Activated gamma-delta T cell treated with anti-CD3 and anti-CD28 coated beads, Interleukin-2, amount 50 U/mL, for 16 hours (primary cell): Measurements from ENCODE around the gene ABCA4.

Experiments
- DNase-seq: peaks from one replicate; pipeline ENCODE4 v3.0.0-alpha.2; 2020; ENCODE audit warnings: low read depth

Gene ABCA4

GRCh38 chr1:94104776-94105580, 16.0 kb downstream of the ABCA4 start:
- DNase-seq, result no peak

- no peak for DNase-seq
Measured at GRCh38 chr1:94104127-94104684, 16.7 kb downstream of the ABCA4 start.

GRCh38 chr1:94103608-94104007, 17.3 kb downstream of the ABCA4 start:
- DNase-seq, result no peak

- DNase-seq, result no peak
Measured at GRCh38 chr1:94101613-94102525, 19.1 kb downstream of the ABCA4 start.

- DNase-seq, result no peak
Measured at GRCh38 chr1:94100785-94101612, 19.9 kb downstream of the ABCA4 start.

GRCh38 chr1:94100129-94100784, 20.7 kb downstream of the ABCA4 start:
- DNase-seq, result no peak

GRCh38 chr1:94099303-94099702, 21.6 kb downstream of the ABCA4 start:
- no peak for DNase-seq

- no peak for DNase-seq
Measured at GRCh38 chr1:94098585-94099111, 22.3 kb downstream of the ABCA4 start.

- DNase-seq, result no peak
Measured at GRCh38 chr1:94096797-94097549, 24.0 kb downstream of the ABCA4 start.

- DNase-seq, result no peak
Measured at GRCh38 chr1:94095744-94096469, 25.0 kb downstream of the ABCA4 start.

GRCh38 chr1:94095112-94095637, 25.8 kb downstream of the ABCA4 start:
- no peak for DNase-seq

- no peak for DNase-seq
Measured at GRCh38 chr1:94094469-94095111, 26.4 kb downstream of the ABCA4 start.

GRCh38 chr1:94093996-94094395, 27.0 kb downstream of the ABCA4 start:
- no peak for DNase-seq

- no peak for DNase-seq
Measured at GRCh38 chr1:94093396-94093795, 27.6 kb downstream of the ABCA4 start.

GRCh38 chr1:94092210-94092613, 28.7 kb downstream of the ABCA4 start:
- no peak for DNase-seq

GRCh38 chr1:94090761-94091160, 30.2 kb downstream of the ABCA4 start:
- no peak for DNase-seq

- no peak for DNase-seq
Measured at GRCh38 chr1:94087193-94087592, 33.8 kb downstream of the ABCA4 start.

- no peak for DNase-seq
Measured at GRCh38 chr1:94084547-94084946, 36.4 kb downstream of the ABCA4 start.

- no peak for DNase-seq
Measured at GRCh38 chr1:94084085-94084484, 36.9 kb downstream of the ABCA4 start.
